ENCODE measurements around the gene CHST10. TPM values are rescaled to one million over a fixed set of nuclear protein-coding genes. Genes with fewer than 3 reads are reported as not detected.
"Not testable (repeated sequence)": the region's sequence is repeated elsewhere in the genome, so short reads cannot be mapped to it uniquely, and the experiment has no call there.

The CHST10 gene
- 26.4 TPM for polyA plus RNA-seq (2013, experiment 1 of 2)
- 21.0 TPM for polyA plus RNA-seq (2013, experiment 2 of 2)

DNA sequence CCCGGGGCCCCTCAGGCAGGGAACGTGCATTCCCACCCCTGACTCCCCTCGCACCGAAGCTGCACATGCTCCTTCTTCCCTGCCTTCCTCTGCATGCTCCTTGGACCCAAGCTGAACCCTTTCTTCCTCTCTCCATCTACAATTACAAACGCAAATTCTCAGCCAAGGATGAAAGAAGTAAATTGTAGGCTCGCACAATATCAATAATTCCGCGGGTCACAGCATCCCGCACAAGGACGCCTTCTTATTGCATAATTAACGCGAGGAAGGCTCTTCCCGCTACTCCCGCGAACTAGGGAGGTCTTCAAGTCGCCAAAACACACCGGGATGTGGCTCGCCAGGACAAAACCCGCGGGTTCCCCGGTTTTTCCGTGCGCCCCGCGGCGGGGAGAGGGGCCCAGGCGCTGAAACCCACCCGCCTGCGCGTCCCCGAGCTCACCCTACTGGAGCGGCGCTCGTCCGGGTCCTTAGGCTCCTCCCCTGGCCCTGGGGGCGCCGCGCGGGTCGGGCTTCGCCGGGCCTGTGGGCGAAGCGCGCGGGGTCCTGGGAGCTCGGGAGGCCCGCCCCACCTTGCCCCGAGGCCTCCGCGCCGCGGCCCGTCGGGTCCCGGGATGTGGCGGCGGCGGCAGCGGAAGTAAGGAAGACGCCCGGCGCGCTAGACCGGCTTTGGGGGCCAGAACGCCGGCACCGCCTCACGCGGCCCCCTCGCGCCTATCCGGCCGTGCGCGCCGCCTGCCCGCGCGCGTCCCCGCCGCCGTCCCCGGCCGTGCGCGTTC, at the start of gene CHST10:
TSS of gene CHST10 (minus strand) at position 734 of the 776 bp plus-strand sequence. CDS start 10,993 bp downstream, outside the sequence.
- H3K9ac ChIP-seq (ENCODE audit: low read depth, low read length) = peak within 1 kb of the TSS; percentile 90
- peaks cover 9% of the 10 kb centered on the region; the same call in 1 of the 2 replicates for H3K36me3 ChIP-seq (ENCODE audit: insufficient read depth, low read length)
- no peaks in the 10 kb centered on the region for H3K9me3 ChIP-seq (ENCODE audit: insufficient read depth, low read depth, low read length)
- H3K27ac ChIP-seq (ENCODE audit: low read depth, low read length) = peak within 1 kb of the TSS; percentile 76
- peak within 1 kb of the TSS; percentile 97 for H3K4me3 ChIP-seq (ENCODE audit: low read length)
- peaks cover 44% of the 10 kb centered on the region for H3K4me1 ChIP-seq (ENCODE audit: insufficient read depth, low read length)
- H3K27me3 ChIP-seq (ENCODE audit: insufficient read depth, low read length) = no peaks in the 10 kb centered on the region
- under 1% methylated on average over 88 of the region's 88 CpGs for WGBS

GRCh38 chr2:100460904-100461530, 43.5 kb upstream of the CHST10 start:
- 100% methylated on average over 1 of the region's 1 CpG for WGBS
- Histone ChIP-seq H3K4me1 (ENCODE audit: insufficient read depth, low read length) (no peaks in the 10 kb centered on the region), H3K9me3 (ENCODE audit: insufficient read depth, low read depth, low read length) (peaks cover 54% of the 10 kb centered on the region), H3K4me3 (ENCODE audit: low read length) (no peak overlapping the region), H3K27me3 (ENCODE audit: insufficient read depth, low read length) (no peaks in the 10 kb centered on the region), H3K36me3 (ENCODE audit: insufficient read depth, low read length) (no peaks in the 10 kb centered on the region), H3K9ac (ENCODE audit: low read depth, low read length) (no peak overlapping the region), H3K27ac (ENCODE audit: low read depth, low read length) (no peak overlapping the region)

- peaks cover 77% of the 10 kb centered on the region for H3K9me3 ChIP-seq (ENCODE audit: insufficient read depth, low read depth, low read length)
- H3K9ac ChIP-seq (ENCODE audit: low read depth, low read length); H3K27ac ChIP-seq (ENCODE audit: low read depth, low read length); H3K4me1 ChIP-seq (ENCODE audit: insufficient read depth, low read length); H3K27me3 ChIP-seq (ENCODE audit: insufficient read depth, low read length); H3K4me3 ChIP-seq (ENCODE audit: low read length); H3K36me3 ChIP-seq (ENCODE audit: insufficient read depth, low read length): not testable (repeated sequence)
Observed at GRCh38 chr2:100456357-100456756, 38.9 kb upstream of the CHST10 start.

- Histone ChIP-seq H3K4me1 (ENCODE audit: insufficient read depth, low read length) (no peaks in the 10 kb centered on the region), H3K4me3 (ENCODE audit: low read length) (no peak overlapping the region), H3K36me3 (ENCODE audit: insufficient read depth, low read length) (no peaks in the 10 kb centered on the region), H3K9me3 (ENCODE audit: insufficient read depth, low read depth, low read length) (peaks cover 60% of the 10 kb centered on the region), H3K27me3 (ENCODE audit: insufficient read depth, low read length) (no peaks in the 10 kb centered on the region), H3K27ac (ENCODE audit: low read depth, low read length) (no peak overlapping the region), H3K9ac (ENCODE audit: low read depth, low read length) (no peak overlapping the region)
- 88% methylated on average over 4 of the region's 4 CpGs for WGBS
Observed at GRCh38 chr2:100453853-100454252, 36.4 kb upstream of the CHST10 start.

- Histone ChIP-seq H3K27ac (ENCODE audit: low read depth, low read length) (no peak overlapping the region), H3K4me1 (ENCODE audit: insufficient read depth, low read length) (no peaks in the 10 kb centered on the region), H3K9ac (ENCODE audit: low read depth, low read length) (no peak overlapping the region), H3K9me3 (ENCODE audit: insufficient read depth, low read depth, low read length) (peaks cover 40% of the 10 kb centered on the region), H3K36me3 (ENCODE audit: insufficient read depth, low read length) (no peaks in the 10 kb centered on the region), H3K4me3 (ENCODE audit: low read length) (no peak overlapping the region), H3K27me3 (ENCODE audit: insufficient read depth, low read length) (no peaks in the 10 kb centered on the region)
Observed at GRCh38 chr2:100451734-100452133, 34.3 kb upstream of the CHST10 start.

DNA sequence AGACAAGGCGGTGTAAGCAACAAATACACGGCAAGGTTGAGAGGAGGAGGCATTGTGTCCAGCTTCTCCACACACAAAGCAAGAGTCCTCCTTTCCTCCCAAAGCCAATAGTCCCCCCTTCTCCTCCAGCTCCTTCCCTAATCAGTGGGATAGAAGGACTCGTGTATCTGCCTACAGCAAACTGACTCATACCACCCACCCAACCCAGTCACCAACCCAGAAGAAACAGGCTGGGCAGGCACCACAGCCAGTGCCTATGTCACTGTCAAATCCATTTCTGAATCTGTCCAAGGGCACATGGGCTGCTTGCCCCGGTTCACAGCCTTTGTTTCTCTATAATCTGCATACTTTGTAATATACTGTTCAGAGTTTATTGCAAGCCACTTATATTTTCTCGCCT, 33.6 kb upstream of the CHST10 start:
- Histone ChIP-seq H3K36me3 (ENCODE audit: insufficient read depth, low read length) (no peaks in the 10 kb centered on the region), H3K4me1 (ENCODE audit: insufficient read depth, low read length) (no peaks in the 10 kb centered on the region), H3K27me3 (ENCODE audit: insufficient read depth, low read length) (no peaks in the 10 kb centered on the region), H3K27ac (ENCODE audit: low read depth, low read length) (no peak overlapping the region), H3K9ac (ENCODE audit: low read depth, low read length) (no peak overlapping the region), H3K4me3 (ENCODE audit: low read length) (no peak overlapping the region), H3K9me3 (ENCODE audit: insufficient read depth, low read depth, low read length) (peaks cover 35% of the 10 kb centered on the region)
- 88% methylated on average over 5 of the region's 5 CpGs for WGBS

- no peaks in the 10 kb centered on the region for H3K4me1 ChIP-seq (ENCODE audit: insufficient read depth, low read length)
- 91% methylated on average over 2 of the region's 2 CpGs for WGBS
Observed at GRCh38 chr2:100446696-100447095, 29.2 kb upstream of the CHST10 start.

DNA sequence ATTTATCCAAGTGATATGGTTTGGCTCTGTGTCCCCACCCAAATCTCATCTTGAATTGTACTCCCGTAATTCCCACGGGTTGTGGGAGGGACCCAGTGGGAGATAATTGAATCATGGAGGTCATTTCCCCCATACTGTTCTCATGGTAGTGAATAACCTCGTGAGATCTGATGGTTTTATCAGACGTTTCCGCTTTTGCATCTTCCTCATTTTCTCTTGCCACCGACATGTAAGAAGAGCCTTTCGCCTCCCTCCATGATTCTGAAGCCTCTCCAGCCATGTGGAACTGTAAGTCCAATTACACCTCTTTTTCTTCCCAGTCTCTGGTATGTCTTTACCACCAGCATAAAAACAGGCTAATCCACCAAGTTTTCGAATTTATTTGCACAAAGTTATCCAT, 20.3 kb upstream of the CHST10 start:
- Histone ChIP-seq H3K27me3 (ENCODE audit: insufficient read depth, low read length) (no peaks in the 10 kb centered on the region), H3K4me3 (ENCODE audit: low read length) (no peak overlapping the region), H3K36me3 (ENCODE audit: insufficient read depth, low read length) (no peaks in the 10 kb centered on the region), H3K9me3 (ENCODE audit: insufficient read depth, low read depth, low read length) (no peaks in the 10 kb centered on the region), H3K27ac (ENCODE audit: low read depth, low read length) (no peak overlapping the region), H3K9ac (ENCODE audit: low read depth, low read length) (no peak overlapping the region), H3K4me1 (ENCODE audit: insufficient read depth, low read length) (no peaks in the 10 kb centered on the region)
- 95% methylated on average over 8 of the region's 8 CpGs for WGBS

More at GRCh38 chr2:100446696-100447095, 29.2 kb upstream of the CHST10 start:
- no peak overlapping the region for H3K27ac ChIP-seq (ENCODE audit: low read depth, low read length)
- 0 out of 2 replicates have a peak, but pooled peaks cover 6% of the 10 kb centered on the region for H3K9me3 ChIP-seq (ENCODE audit: insufficient read depth, low read depth, low read length)
- H3K27me3 ChIP-seq (ENCODE audit: insufficient read depth, low read length) = no peaks in the 10 kb centered on the region
- H3K36me3 ChIP-seq (ENCODE audit: insufficient read depth, low read length) = no peaks in the 10 kb centered on the region
- H3K4me3 ChIP-seq (ENCODE audit: low read length) = no peak overlapping the region
- no peak overlapping the region for H3K9ac ChIP-seq (ENCODE audit: low read depth, low read length)

DNA sequence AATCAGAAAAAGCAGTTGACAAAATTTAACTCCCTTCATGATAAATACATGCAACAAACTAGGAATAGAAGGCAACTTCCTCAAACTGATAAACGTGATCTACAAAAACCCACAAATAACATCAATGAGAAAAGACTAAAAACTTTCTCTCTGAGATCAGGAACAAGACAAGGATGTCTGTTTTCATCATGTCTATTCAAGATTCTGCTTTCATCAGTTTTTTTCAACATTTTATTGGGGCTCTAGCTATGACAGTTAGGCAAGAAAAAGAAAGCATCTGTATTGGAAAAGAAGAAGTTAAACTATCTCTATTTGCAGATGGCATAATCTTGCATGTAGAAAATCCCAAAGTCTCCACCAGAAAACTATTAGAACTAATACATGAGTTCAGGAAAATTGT, 12.3 kb upstream of the CHST10 start:
- Histone ChIP-seq H3K27me3 (ENCODE audit: insufficient read depth, low read length) (no peaks in the 10 kb centered on the region), H3K9ac (ENCODE audit: low read depth, low read length) (no peak overlapping the region), H3K4me1 (ENCODE audit: insufficient read depth, low read length) (no peaks in the 10 kb centered on the region), H3K27ac (ENCODE audit: low read depth, low read length) (no peak overlapping the region), H3K4me3 (ENCODE audit: low read length) (no peak overlapping the region), H3K36me3 (ENCODE audit: insufficient read depth, low read length) (no peaks in the 10 kb centered on the region), H3K9me3 (ENCODE audit: insufficient read depth, low read depth, low read length) (no peaks in the 10 kb centered on the region)
- WGBS = 94% methylated on average over 1 of the region's 1 CpG

DNA sequence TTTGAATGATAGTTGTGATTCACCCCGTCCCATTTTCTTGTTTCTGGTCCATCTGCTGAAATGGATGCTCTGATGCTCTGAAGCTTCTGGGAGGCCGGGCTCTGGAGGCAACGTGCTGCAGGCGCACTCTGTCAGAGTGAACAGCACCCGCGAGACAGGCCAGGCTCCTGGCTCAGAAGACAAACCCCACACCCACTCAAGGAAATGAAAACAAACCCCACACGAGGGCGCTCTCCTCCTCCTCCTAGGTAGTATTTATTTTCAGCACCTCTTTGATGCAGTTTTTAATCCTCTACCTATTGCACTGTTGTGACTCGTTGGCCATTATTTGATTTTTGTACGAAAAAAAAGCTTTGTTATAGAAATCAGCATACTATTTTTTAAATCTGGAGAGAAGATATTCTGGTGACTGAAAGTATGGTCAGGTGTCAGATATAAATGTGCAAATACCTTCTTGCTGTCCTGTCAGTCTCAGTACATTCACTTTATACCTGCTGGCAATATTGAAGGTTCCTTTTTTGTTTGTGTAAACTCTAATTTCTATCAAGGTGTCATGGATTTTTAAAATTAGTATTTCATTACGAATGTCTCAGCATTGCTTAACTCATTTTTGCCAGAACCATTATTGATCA, 10.3 kb upstream of the CHST10 start:
- Histone ChIP-seq H3K9me3 (ENCODE audit: insufficient read depth, low read depth, low read length) (no peaks in the 10 kb centered on the region), H3K27ac (ENCODE audit: low read depth, low read length) (no peak overlapping the region), H3K9ac (ENCODE audit: low read depth, low read length) (no peak overlapping the region), H3K4me1 (ENCODE audit: insufficient read depth, low read length) (no peaks in the 10 kb centered on the region), H3K27me3 (ENCODE audit: insufficient read depth, low read length) (no peaks in the 10 kb centered on the region), H3K36me3 (ENCODE audit: insufficient read depth, low read length) (no peaks in the 10 kb centered on the region), H3K4me3 (ENCODE audit: low read length) (no peak overlapping the region)
- 64% methylated on average over 10 of the region's 11 CpGs for WGBS

DNA sequence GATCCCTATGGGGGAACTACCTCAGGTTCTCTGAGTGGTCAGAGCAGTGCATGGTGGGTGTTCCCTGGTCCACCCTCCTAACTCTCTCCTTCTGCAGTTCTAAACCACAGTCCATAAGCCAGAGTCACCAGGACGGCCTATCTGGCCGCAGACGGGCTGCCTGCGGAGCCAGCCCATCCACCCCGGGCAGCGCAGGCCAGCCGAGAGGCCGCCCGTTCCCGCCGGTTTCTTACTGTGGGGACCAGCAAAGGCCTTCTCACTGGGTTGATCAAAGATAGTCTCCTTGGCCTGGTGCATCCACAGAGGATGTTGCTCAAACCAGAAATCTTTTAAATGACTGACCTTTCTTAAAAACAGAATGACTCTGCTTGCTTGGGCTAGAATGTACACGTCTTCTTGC, 9.6 kb upstream of the CHST10 start:
- no peak overlapping the region for H3K9ac ChIP-seq (ENCODE audit: low read depth, low read length)
- H3K4me1 ChIP-seq (ENCODE audit: insufficient read depth, low read length) = no peaks in the 10 kb centered on the region
- WGBS = 94% methylated on average over 12 of the region's 12 CpGs
- no peak overlapping the region for H3K4me3 ChIP-seq (ENCODE audit: low read length)
- H3K27me3 ChIP-seq (ENCODE audit: insufficient read depth, low read length) = no peaks in the 10 kb centered on the region
- H3K9me3 ChIP-seq (ENCODE audit: insufficient read depth, low read depth, low read length) = no peaks in the 10 kb centered on the region
- no peak overlapping the region for H3K27ac ChIP-seq (ENCODE audit: low read depth, low read length)
- no peaks in the 10 kb centered on the region for H3K36me3 ChIP-seq (ENCODE audit: insufficient read depth, low read length)
